Endothelial cell of umbilical vein (primary cell): ENCODE measurements around the gene NXPE3.

Experiments
- CTCF ChIP-seq, 2 donors: IDR thresholded peaks; 1 replicate in 1 of 2; 2 replicates in 1 of 2; pipeline ENCODE4 v1.5.1; 2011; ENCODE audit warnings: low read length in 2 of 2, mild to moderate bottlenecking in 2 of 2, moderate library complexity in 2 of 2, control low read depth in 1 of 2, inconsistent platforms in 1 of 2, low read depth in 1 of 2; ENCODE audit not compliant: insufficient read depth in 1 of 2; ENCODE audit errors: extremely low read depth in 1 of 2
- EZH2 ChIP-seq: IDR thresholded peaks from 2 replicates; pipeline ENCODE4 v1.6.1; 2012; ENCODE audit warnings: borderline replicate concordance, low read depth, mild to moderate bottlenecking, moderate library complexity, low read length, inconsistent platforms; ENCODE audit not compliant: severe bottlenecking
- GATA2 ChIP-seq: IDR thresholded peaks from 2 replicates; pipeline ENCODE4 v1.7.0; 2011; ENCODE audit warnings: low read depth, mild to moderate bottlenecking, moderate library complexity, mixed read lengths, low read length; ENCODE audit not compliant: insufficient read length, insufficient read depth
- JUN ChIP-seq: IDR thresholded peaks from 2 replicates; pipeline ENCODE4 v1.6.1; 2011; ENCODE audit warnings: borderline replicate concordance, low read depth; ENCODE audit not compliant: insufficient read length, insufficient read depth
- MYC ChIP-seq: IDR thresholded peaks from one replicate; pipeline ENCODE4 v1.6.1; 2011; ENCODE audit warnings: mild to moderate bottlenecking, low read depth, low read length
- POLR2A ChIP-seq: IDR thresholded peaks from 2 replicates; pipeline ENCODE4 v1.6.1; 2012; ENCODE audit warnings: low read depth, mild to moderate bottlenecking, control low read depth, low read length
- POLR2AphosphoS5 ChIP-seq: IDR thresholded peaks from 2 replicates; pipeline ENCODE4 v1.6.1; 2012; ENCODE audit warnings: low read depth, mild to moderate bottlenecking, control low read depth, low read length, moderate library complexity; ENCODE audit not compliant: insufficient read depth
- TF ChIP-seq, protein P1 (sequence below): IDR thresholded peaks from 2 replicates; pipeline ENCODE4 v1.6.1; 2011; ENCODE audit not compliant: insufficient read depth, insufficient read length

GRCh38 chr3:101858464-101859030 is 79.5 kb downstream of the NXPE3 start:
- TF ChIP-seq EZH2 (no peak), CTCF (IDR thresholded peaks at IDR 0.05; ENCODE audit: extremely low read depth in 1 of 2, insufficient read depth in 1 of 2, low read depth in 1 of 2, low read length in 2 of 2) (no peak), POLR2AphosphoS5 (no peak), GATA2 (no peak), POLR2A (no peak), JUN (no peak), MYC (no peak)
- TF ChIP-seq, protein P1, sequence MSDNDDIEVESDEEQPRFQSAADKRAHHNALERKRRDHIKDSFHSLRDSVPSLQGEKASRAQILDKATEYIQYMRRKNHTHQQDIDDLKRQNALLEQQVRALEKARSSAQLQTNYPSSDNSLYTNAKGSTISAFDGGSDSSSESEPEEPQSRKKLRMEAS = no peak
